Measurements from ENCODE around the gene HMGCL.
A peak's percentile ranks its signal among the peaks of the same experiment; 100 is the strongest.

The HMGCL gene

GRCh38 chr1:23825762-23826522 is 713 bp upstream of the HMGCL start:
- H3K27ac ChIP-seq (ENCODE audit: low read length), result peak overlapping the region; percentile 21; the same call in 1 of the 2 replicates

GRCh38 chr1:23824711-23825075 is 536 bp downstream of the HMGCL start:
- TF ChIP-seq CTCF (IDR thresholded peaks at IDR 0.05; ENCODE audit: low read length) (no peak), EZH2phosphoT487 (IDR thresholded peaks at IDR 0.05; ENCODE audit: low read length) (no peak), EZH2 (optimal IDR thresholded peaks at IDR 0.05; ENCODE audit: low read depth, low read length) (no peak)
- Histone ChIP-seq H3F3A (ENCODE audit: insufficient read depth, low read length) (no peaks in the 10 kb centered on the region), H2AFZ (ENCODE audit: low read length) (peak overlapping the region; percentile 97)

More at GRCh38 chr1:23825762-23826522, 713 bp upstream of the HMGCL start:
- Histone ChIP-seq H3K9me3 (replicated peaks; ENCODE audit: insufficient read depth, low read length) (no peaks in the 10 kb centered on the region), H3K4me2 (ENCODE audit: low read depth, low read length) (peak overlapping the region; percentile 80), H3K4me1 (ENCODE audit: low read length) (0 out of 2 replicates have a peak, but pooled peaks cover 7% of the 10 kb centered on the region), H2AFZ (ENCODE audit: low read length) (peak overlapping the region; percentile 97), H3K36me3 (replicated peaks; ENCODE audit: insufficient read depth, low read length) (no peaks in the 10 kb centered on the region), H4K20me1 (ENCODE audit: insufficient read depth, low read length) (no peaks in the 10 kb centered on the region), H3F3A (ENCODE audit: insufficient read depth, low read length) (no peaks in the 10 kb centered on the region), H3K9ac (ENCODE audit: low read length) (peak overlapping the region; percentile 94; the same call in 1 of the 2 replicates), H3K27me3 (replicated peaks; ENCODE audit: insufficient read depth, low read length) (no peaks in the 10 kb centered on the region), H3K4me3 (ENCODE audit: low read length) (peak overlapping the region; percentile 90), H3K79me2 (ENCODE audit: low read length) (peaks cover 16% of the 10 kb centered on the region), H3K9me2 (replicated peaks; ENCODE audit: insufficient read depth, low read length) (no peaks in the 10 kb centered on the region)
- TF ChIP-seq CTCF (IDR thresholded peaks at IDR 0.05; ENCODE audit: low read length) (no peak), EZH2 (optimal IDR thresholded peaks at IDR 0.05; ENCODE audit: low read depth, low read length) (no peak), EZH2phosphoT487 (IDR thresholded peaks at IDR 0.05; ENCODE audit: low read length) (no peak)
- DNase-seq, result peak; percentile 28

GRCh38 chr1:23823767-23824166 is 1.5 kb downstream of the HMGCL start:
- Histone ChIP-seq H2AFZ (ENCODE audit: low read length) (no peak overlapping the region), H3K9me2 (replicated peaks; ENCODE audit: insufficient read depth, low read length) (no peaks in the 10 kb centered on the region), H3K9me3 (replicated peaks; ENCODE audit: insufficient read depth, low read length) (no peaks in the 10 kb centered on the region), H3K27me3 (replicated peaks; ENCODE audit: insufficient read depth, low read length) (no peaks in the 10 kb centered on the region), H3F3A (ENCODE audit: insufficient read depth, low read length) (no peaks in the 10 kb centered on the region), H3K36me3 (replicated peaks; ENCODE audit: insufficient read depth, low read length) (no peaks in the 10 kb centered on the region), H4K20me1 (ENCODE audit: insufficient read depth, low read length) (no peaks in the 10 kb centered on the region), H3K27ac (ENCODE audit: low read length) (no peak overlapping the region), H3K9ac (ENCODE audit: low read length) (no peak overlapping the region), H3K4me1 (ENCODE audit: low read length) (0 out of 2 replicates have a peak, but pooled peaks cover 7% of the 10 kb centered on the region), H3K4me2 (ENCODE audit: low read depth, low read length) (peak overlapping the region; percentile 80; the same call in 1 of the 2 replicates), H3K4me3 (ENCODE audit: low read length) (no peak overlapping the region), H3K79me2 (ENCODE audit: low read length) (peaks cover 16% of the 10 kb centered on the region)
- TF ChIP-seq CTCF (IDR thresholded peaks at IDR 0.05; ENCODE audit: low read length) (no peak), EZH2 (optimal IDR thresholded peaks at IDR 0.05; ENCODE audit: low read depth, low read length) (no peak), EZH2phosphoT487 (IDR thresholded peaks at IDR 0.05; ENCODE audit: low read length) (no peak)
- DNase-seq, result no peak

More at GRCh38 chr1:23824711-23825075, 536 bp downstream of the HMGCL start:
- H3K9ac ChIP-seq (ENCODE audit: low read length), result peak overlapping the region; percentile 94
- 0 out of 2 replicates have a peak, but pooled peaks cover 7% of the 10 kb centered on the region for H3K4me1 ChIP-seq (ENCODE audit: low read length)
- H3K36me3 ChIP-seq (replicated peaks; ENCODE audit: insufficient read depth, low read length), result no peaks in the 10 kb centered on the region
- no peaks in the 10 kb centered on the region for H3K9me3 ChIP-seq (replicated peaks; ENCODE audit: insufficient read depth, low read length)
- H3K27ac ChIP-seq (ENCODE audit: low read length), result no peak overlapping the region
- no peak for DNase-seq
- H3K27me3 ChIP-seq (replicated peaks; ENCODE audit: insufficient read depth, low read length), result no peaks in the 10 kb centered on the region
- peak overlapping the region; percentile 90 for H3K4me3 ChIP-seq (ENCODE audit: low read length)
- peaks cover 16% of the 10 kb centered on the region for H3K79me2 ChIP-seq (ENCODE audit: low read length)
- no peaks in the 10 kb centered on the region for H4K20me1 ChIP-seq (ENCODE audit: insufficient read depth, low read length)
- H3K9me2 ChIP-seq (replicated peaks; ENCODE audit: insufficient read depth, low read length), result no peaks in the 10 kb centered on the region
- peak overlapping the region; percentile 80 for H3K4me2 ChIP-seq (ENCODE audit: low read depth, low read length)

Measured in MM.1S (cell line).